SIG-M5 treated with dmso at 0.1 percent for 504 hours (cell line): Measurements from ENCODE around the gene RNF183.
A peak's percentile ranks its signal among the peaks of the same experiment; 100 is the strongest.
"Not testable (repeated sequence)": the region's sequence is repeated elsewhere in the genome, so short reads cannot be mapped to it uniquely, and the experiment has no call there.

Experiments used
- DNase-seq: peaks from one replicate; lab custom pipeline; 2025; ENCODE audit not compliant: unreplicated experiment; lab: John Stamatoyannopoulos, UW

RNF183 gene

DNA sequence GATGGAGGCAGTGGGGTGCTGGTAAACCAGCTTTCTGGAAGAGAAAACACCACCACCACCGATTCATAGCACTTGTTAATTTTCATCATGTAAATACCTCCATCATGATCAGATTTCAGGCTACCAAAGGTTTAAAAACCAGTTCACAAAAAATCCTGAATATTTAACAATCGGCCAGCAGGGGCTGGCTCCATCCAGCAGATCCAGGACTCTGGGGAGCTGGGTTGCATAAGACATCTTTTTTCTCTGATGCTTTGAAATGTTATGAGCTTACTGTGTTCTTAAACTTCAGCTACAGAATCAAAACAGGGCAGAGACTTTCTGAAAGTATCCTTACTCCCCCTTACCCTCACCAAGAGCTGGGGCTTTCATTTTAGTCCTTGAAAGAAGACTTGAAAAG is 14.6 kb upstream of the RNF183 start:
- DNase-seq = peak; percentile 12

DNA sequence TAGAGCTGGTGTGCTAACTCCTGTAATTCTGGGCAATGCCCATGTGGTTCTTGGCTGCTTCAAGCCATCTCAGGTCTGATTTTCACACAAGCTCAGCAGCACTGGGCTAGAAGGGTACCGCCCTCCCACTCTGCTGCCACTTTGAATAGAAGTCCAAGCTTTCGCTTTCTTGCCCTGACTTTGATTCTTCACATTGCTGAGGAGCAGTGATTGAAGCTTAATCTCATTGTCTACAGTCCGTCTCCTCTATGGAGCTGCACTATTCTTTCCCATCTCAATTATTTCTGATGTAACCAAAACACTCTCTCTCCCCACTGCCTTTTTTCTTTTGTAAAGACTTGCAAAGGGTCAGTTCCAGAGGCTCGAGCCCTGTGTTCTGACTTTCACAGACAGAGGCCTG is 12.9 kb upstream of the RNF183 start:
- DNase-seq = no peak

DNA sequence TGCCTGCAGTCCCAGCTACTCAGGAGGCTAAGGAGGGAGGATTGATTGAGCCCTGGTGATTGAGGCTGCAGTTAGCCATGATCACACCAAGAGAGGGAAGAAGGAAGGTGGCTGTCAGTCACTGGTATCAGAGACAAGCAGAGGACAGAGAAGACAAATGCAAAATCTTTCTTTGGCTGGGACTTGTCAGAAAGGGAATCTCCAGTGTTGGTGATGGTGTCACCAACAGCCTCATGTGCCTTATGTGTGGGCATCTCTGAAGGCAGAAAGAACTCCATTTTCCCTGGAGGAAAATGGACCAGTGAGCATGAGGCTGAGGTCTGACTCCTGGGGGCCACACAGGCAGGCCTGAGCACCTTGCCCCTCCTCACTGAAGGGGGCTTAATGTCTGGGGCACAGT is 12.1 kb upstream of the RNF183 start:
- no peak for DNase-seq

DNA sequence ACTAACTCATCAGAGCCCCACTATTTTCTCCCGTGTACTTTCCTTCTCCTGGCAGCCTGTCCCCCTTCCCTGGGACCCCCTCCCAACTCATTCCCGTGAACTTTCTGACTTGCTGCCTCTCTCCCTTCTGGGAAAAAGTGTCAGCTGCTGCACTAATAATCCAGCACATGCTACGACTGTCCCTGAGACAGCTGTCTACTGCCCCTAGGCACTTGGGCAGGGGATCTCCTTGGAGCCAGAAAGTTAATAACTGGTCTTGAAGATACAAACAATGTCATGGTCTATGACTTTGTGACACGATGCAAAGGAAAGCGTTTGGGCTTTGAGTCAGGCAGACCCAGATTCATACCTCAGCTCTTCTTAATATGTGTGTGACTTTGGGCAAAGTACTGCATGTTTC is 10.1 kb upstream of the RNF183 start:
- no peak for DNase-seq

DNA sequence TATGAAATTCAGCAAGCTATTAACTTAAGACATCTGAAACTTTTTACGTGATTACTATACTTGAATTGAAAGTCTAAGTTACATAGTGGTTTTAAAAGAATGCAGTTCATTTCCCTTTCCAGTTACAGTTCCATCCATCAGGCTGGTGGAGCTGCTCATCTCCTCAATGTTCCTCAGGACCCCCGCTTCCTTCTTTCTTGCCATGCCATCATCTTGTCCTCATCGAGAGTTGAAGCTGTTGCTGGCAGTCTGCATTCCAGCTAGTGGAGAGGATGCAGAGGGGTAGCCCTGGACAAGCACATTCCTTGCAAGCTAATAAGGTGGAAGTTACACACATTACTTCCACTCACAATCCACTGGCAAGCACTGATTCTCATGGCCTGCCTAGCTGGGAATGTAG is 8.8 kb upstream of the RNF183 start:
- no peak for DNase-seq

DNA sequence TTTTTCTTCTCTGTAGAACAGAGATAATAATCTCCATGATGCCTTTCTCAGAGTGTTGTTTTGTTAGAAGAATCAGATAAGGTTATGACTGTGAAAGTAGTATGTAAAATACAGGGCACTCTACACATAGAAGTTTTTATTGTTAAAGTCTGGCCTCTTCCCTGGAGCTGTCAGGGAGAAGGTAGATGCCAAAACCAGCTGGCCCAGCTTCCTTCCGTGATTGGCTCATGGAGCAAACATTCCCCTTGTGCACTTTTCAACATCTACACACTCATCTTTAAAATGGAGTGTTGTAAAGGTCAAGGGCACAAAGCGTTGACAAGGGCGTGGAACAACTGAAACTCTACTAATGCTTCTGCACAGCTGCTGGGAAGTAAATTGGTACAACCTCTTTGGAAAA is 7.4 kb upstream of the RNF183 start:
- DNase-seq = no peak

DNA sequence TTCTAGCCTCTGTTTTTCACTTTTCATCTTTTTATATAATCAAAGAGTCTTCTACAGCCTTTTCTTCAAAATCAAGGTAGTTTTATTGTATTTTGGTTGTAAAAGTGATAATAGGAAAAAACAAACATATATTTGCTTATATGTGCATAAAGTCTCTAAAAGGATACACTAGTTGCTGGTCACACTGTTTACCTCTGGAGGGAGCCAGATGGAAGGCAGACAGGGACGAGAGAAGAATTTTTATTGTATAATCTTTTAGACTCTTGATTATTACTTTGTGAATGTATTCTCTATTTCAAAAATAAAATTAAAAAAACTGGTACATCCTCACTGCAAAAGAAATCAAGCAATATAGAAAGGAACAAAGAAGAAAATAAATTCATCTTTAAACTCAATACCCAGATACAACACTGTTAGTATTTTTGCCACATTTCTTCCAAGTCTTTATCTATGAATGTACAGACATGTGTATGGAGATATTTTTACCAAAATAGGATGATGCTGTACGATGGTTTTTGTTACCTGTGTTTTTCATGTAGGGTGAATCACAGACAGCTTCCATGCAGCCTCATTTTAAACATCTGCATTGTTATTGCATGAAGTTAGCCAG is 6.1 kb upstream of the RNF183 start:
- DNase-seq = peak; percentile 50

DNA sequence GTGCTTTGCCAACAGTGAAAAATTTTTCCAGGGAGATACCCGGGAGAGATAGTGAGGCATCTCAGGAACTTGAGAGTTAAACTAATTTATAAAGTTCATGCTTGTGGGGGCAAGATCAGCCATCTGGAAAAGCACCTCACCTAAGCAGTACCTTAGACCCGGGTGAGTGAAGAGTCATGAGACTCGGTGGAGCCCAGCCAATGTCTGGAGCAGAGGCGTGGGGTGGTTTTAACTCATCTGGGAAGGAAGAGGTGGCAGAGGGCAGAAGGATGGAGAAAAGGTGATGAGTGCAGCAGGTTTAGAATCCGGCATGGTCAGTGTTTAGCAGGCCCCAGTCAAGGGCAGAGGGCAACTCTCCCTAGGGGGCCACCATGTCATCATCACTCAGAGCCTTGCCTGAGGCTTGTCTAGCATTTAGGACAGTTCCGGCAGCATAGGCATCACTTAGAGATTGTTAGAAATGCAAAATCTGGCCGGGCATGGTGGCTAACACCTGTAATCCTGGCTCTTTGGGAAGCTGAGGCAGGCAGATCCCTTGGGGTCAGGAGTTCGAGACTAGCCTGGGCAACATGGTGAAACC is 4.3 kb upstream of the RNF183 start:
- DNase-seq = no peak

DNA sequence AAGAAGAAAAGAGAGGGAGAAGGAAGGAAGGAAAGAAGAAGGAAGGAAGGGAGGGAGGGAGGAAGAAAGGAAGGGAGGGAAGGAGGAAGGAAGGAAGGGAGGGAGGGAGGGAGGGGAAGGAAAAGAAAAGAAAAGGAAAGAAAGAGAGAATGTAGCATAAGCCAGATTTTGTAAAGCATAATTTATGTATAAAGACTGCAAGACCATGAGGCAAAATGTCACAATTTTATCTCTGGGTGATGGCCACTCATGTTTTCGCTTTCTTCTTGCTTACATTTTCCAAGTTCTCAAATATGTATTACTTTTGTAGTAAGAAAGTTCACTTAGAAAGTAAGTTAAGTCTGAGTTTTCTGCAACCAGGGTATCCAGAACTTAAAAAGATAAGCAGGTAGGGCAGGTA is 3.4 kb upstream of the RNF183 start:
- no peak for DNase-seq

DNA sequence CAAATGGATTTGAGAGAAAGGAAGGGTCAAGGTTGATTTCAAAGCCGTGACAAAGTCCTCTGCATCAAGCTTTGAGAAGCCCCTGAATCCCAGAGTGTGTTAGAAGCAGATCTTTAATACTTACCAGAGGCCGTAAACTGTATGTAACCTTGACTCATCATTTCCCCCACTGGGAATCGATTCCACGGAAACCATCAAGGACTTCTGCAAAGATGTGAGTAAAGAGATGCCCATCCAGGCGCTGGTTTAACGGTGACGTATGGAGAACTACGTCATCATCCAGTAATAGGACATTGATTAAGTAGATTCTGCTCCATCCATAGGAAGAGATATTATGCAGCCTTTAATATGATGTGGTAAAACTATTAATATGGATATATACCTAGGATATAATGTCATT is 1.6 kb downstream of the RNF183 start:
- DNase-seq = no peak

DNA sequence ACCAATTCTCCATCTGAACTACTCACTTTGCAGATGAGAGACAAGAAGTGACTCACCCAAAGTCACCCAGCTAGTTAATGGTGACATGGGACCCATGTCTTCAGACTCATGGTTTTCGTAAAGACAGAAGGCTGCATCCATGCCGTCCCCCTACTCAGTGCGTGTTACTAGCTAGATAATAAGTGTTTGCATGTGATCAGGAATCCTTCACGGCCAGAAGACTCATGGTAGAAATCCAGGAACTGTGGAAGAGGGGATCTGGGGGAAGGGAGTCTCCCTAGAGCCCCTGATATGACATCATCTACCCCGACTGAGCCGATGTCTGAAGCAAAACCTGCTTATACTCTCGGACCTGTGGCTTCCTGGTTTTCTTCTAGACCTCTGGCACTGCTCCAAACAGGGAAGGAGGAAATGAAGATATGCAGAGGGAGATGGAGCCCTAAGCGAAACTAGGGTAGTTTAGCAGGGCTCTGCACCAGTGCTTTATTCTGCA is 3.3 kb downstream of the RNF183 start:
- DNase-seq = peak; percentile 69

DNA sequence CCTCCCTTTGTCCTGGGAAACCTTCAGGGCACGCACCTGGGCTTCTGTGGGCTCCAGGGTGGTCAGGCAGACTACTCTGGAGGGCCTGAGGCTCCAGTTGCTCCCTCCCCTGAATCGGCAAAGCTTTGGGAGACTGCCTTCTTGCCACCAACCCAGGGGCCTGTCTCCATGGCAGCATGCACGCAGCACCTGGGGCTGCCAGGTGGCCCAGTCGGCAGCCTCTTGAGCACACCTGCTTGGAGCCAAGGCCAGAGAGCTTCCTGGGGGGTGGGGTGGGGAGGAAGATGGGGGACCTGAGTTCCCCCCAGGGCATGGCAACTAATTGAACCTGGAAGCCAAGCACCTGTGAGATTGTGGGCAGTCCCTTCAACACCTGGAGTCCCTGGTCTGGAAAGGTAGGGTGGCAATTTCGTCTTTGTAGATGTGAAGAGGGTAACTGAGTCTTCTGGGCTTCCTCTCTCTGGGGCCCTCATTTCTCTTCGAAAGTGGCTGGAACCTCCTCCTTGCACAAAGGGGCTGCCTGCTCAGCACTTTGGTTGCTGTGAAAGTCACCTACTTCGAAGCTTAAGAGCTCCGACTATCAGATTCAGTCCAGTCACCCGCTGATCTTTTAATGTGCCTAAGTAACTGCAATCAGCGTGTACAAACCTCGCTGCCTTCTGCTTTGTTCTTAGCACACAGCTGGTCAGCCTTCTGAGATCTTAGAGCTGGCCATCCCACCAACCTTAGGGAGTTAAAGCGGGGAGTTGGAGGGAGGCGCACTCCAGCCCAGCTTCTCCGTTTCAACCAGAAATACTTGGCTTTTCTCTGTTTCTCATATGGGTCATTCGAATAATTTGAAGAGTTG is 4.0 kb downstream of the RNF183 start:
- no peak for DNase-seq

DNA sequence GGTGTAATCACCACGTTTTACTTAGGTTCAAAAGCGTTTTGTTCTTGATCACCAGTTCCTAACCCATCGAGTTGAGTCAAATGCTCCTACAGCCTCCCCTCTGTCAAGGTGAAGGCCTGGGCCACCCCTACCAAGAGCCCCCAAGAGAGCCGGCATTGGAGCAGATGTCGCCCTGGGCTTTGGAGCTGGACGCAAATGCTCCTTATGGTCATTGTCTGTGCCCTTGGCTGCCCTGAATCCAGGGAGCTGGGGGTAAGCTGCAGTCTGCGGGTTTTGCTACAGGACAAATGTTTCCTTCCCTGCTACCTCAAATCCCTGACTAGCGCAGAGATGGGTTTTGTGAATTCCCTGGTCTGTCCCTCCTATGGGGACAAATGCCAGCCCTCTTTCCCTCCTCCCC is 4.9 kb downstream of the RNF183 start:
- no peak for DNase-seq

DNA sequence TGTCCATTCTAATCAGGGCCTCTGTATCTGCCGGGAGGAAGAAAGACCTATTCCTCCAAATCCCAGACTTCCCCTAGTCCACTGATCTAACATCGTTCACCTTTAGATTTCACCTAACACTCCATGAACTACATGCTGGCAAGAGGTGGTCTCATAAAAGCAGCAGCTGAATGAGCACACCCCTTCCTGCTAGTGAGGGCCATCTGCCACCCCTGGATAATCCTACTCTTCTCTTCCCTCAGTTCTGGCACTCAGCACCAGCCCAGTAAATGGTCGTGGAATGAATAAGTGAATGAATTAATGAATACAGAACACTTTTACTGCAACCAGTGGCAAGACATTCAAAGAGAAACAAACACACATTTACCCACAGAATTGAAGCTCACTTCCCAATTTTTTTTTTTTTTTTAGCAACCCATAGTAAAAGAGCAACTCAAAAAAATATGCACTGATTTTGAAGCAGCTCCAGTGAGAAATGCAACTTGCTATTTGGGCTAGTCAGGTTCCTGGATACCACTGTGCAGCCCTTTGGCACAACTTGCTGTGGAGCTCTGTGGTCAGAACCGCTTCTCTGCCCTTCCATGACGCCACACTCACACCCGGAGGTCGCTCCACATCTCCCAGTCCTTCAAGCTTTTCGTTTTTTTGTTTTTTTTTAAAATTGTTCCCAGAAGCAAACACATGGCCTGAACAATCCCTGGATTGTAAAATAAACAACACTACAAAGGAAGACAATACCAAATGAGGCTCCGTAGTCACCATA is 6.2 kb downstream of the RNF183 start:
- DNase-seq = no peak

DNA sequence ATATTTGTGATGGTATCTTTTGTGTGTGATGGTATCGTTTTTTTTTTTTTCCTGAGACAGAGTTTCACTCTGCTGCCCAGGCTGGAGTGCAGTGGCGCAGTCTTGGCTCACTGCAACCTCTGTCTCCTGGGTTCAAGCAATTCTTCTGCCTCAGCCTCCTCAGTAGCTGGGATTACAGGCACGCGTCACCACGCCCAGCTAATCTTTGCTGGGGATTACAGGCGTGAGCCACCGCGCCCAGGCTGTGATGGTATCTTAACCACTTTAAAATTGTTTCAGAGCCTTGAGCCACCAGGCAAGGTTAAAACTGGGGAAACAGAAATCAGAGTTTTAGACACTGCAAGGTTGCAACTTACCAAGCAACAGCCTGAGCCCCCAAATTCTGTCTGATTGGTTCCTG is 6.9 kb downstream of the RNF183 start:
- DNase-seq = not testable (repeated sequence)

DNA sequence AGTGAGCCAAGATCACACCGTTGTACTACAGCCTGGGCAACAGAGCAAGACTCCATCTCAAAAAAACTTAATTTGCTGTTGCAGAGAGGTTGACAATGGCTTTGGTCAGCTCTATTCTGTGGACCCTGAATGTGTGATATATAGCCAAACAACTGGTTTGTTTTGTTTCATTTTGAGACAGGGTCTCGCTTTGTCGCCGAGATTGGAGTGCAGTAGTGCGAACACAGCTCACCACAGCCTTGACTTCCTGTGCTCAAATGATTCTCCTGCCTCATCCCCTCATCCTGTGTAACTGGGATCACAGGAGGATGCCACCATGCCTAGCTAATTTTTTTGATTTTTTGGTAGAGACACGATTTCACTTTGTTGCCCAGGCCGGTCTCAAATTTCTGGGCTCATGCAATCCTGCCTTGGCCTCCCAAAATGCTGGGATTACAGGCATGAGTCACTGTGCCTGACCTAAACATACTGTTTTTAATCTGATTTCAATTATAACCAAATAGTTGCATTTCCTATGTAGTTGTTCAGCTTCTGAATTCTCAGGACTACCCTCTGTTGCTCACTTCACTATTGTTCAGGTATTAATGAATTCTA is 9.8 kb downstream of the RNF183 start:
- DNase-seq = no peak

DNA sequence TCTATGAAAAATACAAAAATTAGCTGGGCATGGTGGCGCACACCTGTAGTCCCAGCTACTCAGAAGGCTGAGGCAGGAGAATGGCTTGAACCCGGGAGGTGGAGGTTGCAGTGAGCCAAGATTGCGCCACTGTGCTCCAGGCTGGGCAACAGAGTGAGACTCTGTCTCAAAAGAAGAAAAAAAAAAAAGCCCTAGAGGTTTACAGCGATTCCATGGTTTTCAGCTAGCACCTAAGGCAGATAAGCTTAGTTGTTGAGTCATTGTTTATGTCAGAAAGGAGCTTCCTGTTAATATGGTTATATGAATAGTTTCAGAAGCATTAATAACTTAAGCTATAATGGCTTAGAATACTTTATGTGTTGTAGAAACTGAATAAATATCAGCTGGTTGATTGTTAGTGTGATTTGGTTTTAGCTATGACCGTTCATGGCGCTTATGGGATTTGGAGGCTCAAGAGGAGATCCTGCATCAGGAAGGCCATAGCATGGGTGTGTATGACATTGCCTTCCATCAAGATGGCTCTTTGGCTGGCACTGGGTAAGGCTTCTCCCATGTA is 13.0 kb downstream of the RNF183 start:
- DNase-seq = no peak

DNA sequence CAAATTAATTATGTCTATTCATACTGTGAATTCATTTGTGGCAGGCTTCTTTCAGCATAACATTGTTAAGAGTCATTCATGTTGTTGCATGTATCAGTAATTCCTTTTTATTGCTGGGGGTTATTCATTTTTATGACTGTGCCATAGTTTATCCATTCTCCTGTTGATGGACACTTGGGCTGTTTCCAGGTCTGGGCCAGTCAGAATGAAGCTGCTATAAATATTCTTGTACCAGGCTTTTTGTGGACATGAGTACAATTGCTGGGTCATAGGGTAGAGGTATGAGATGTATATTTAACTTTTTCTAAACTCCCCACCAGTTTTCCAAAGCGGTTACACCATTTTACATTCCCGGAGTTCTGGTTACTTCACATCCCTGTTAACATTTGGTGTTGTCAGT is 14.1 kb downstream of the RNF183 start:
- DNase-seq = no peak

DNA sequence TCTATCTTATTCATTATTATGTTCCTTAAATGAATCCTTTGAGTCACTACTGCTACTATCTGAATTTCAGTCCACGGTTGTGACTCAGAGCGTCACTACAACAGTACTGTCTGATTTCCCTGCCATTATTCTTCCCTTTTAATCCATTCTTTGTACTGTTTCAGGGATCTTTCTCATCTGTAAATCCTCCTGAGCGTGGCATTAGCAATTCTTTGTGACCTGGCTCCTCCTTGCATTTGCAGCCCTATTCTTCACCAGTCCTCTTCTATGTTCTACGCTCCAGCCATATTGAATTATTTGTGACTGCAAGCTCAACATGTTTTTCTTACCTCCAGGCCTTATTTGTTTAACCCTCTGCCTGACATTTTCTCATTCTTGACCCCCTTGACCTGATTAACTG is 21.8 kb downstream of the RNF183 start:
- DNase-seq = no peak

DNA sequence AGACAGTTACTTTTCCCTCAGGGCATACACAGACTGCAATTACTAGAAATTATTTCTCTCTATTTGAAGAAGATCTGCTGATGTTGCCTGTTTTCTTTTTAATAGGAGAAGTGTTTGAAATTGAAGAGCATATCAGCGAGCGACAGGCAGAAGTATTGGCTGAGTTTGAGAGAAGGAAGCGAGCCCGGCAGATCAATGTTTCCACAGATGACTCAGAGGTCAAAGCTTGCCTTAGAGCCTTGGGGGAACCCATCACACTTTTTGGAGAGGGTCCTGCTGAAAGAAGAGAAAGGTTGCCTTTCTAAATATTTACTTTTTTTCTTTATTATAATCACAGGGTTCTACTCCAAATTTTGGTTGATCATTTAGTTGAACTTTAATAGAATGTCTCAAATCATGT is 24.3 kb downstream of the RNF183 start:
- DNase-seq = no peak
